Stimulated activated CD4-positive, alpha-beta T cell treated with anti-CD3 and anti-CD28 coated beads, Interleukin-15, amount 100 ng/mL, for 48 hours (primary cell): Measurements from ENCODE around the gene PPFIBP2.

Experiments used
- DNase-seq, 2 donors: peaks; one replicate each; pipeline ENCODE4 v3.0.0-alpha.2; 2020; ENCODE audit warnings: low read depth in 2 of 2

Gene PPFIBP2

GRCh38 chr11:7692426-7692825 lies 178.6 kb downstream of the PPFIBP2 start:
- DNase-seq, result no peak

DNA sequence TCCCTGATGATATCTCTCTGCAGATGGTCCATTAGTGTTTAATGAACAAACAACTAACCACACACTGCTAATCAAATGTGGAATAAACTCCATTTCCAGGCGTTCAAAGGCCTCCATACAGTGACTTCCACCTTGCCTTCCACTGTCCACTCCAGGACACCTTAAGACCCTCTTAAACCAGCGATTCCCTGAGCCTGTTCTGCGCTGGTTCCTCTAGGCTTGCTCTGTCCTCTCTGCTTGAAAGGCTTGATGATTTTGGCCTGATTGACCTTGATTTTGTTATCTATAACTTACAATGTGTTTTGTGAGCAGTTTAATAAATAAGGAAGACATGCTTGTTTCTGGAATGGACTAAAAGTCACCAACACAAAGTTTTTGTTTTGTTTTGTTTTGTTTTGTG lies 180.4 kb downstream of the PPFIBP2 start:
- DNase-seq, result no peak

- no peak for DNase-seq
Observed at GRCh38 chr11:7696424-7696823, 182.6 kb downstream of the PPFIBP2 start.
